HG03442 (cell line): Measurements from ENCODE around the gene SNRNP25.

Source experiments
- ATAC-seq: cut with Tn5 transposase; IDR thresholded peaks from one replicate; pipeline ENCODE4 v1.9.1; 2021; ENCODE audit warnings: mild to moderate bottlenecking, moderate library complexity; ENCODE audit not compliant: unreplicated experiment

The SNRNP25 gene

GRCh38 chr16:62283-62967 is 8.8 kb downstream of the SNRNP25 start:
- no peak for ATAC-seq

- no peak for ATAC-seq
Measured at GRCh38 chr16:62968-63391, 9.4 kb downstream of the SNRNP25 start.

GRCh38 chr16:63466-63865 is 9.8 kb downstream of the SNRNP25 start:
- no peak for ATAC-seq

- ATAC-seq = no peak
Measured at GRCh38 chr16:63998-64913, 10.6 kb downstream of the SNRNP25 start.

GRCh38 chr16:64914-65255 is 11.3 kb downstream of the SNRNP25 start:
- no peak for ATAC-seq

GRCh38 chr16:65745-66144 is 12.1 kb downstream of the SNRNP25 start:
- no peak for ATAC-seq

- no peak for ATAC-seq
Measured at GRCh38 chr16:66309-67182, 12.9 kb downstream of the SNRNP25 start.

GRCh38 chr16:67183-67791 is 13.7 kb downstream of the SNRNP25 start:
- no peak for ATAC-seq

GRCh38 chr16:67884-68789 is 14.5 kb downstream of the SNRNP25 start:
- ATAC-seq = no peak

- no peak for ATAC-seq
Measured at GRCh38 chr16:69181-69580, 15.6 kb downstream of the SNRNP25 start.

GRCh38 chr16:71210-71539 is 17.5 kb downstream of the SNRNP25 start:
- no peak for ATAC-seq

- ATAC-seq = no peak
Measured at GRCh38 chr16:71540-72401, 18.1 kb downstream of the SNRNP25 start.

- no peak for ATAC-seq
Measured at GRCh38 chr16:72561-73548, 19.2 kb downstream of the SNRNP25 start, which contains the start of gene RHBDF1. Gene RHBDF1 (minus strand): TSS chr16:72631. CDS start chr16:65015, 7,616 bp downstream.

GRCh38 chr16:74051-74746 is 20.6 kb downstream of the SNRNP25 start:
- no peak for ATAC-seq

GRCh38 chr16:74747-75334 is 21.2 kb downstream of the SNRNP25 start:
- no peak for ATAC-seq

- no peak for ATAC-seq
Measured at GRCh38 chr16:75580-76501, 22.2 kb downstream of the SNRNP25 start.
